NCI-H345 treated with DMSO at 0.1 percent for 48 hours (cell line): ENCODE measurements around the gene IER5.

Experiments
- DNase-seq: peaks from one replicate; lab custom pipeline; 2025; ENCODE audit not compliant: unreplicated experiment; lab: John Stamatoyannopoulos, UW

Gene IER5

GRCh38 chr1:181131255-181131941 lies 42.9 kb downstream of the IER5 start:
- DNase-seq = no peak

GRCh38 chr1:181133441-181133951 lies 45.0 kb downstream of the IER5 start:
- DNase-seq = no peak

- no peak for DNase-seq
Measured at GRCh38 chr1:181133969-181134418, 45.5 kb downstream of the IER5 start.

- no peak for DNase-seq
Measured at GRCh38 chr1:181134543-181135436, 46.3 kb downstream of the IER5 start.

- no peak for DNase-seq
Measured at GRCh38 chr1:181135437-181135731, 46.9 kb downstream of the IER5 start.

GRCh38 chr1:181135815-181136737 lies 47.6 kb downstream of the IER5 start:
- no peak for DNase-seq

GRCh38 chr1:181136738-181137122 lies 48.2 kb downstream of the IER5 start:
- DNase-seq = no peak

- no peak for DNase-seq
Measured at GRCh38 chr1:181137217-181137743, 48.8 kb downstream of the IER5 start.

GRCh38 chr1:181139631-181140061 lies 51.1 kb downstream of the IER5 start:
- no peak for DNase-seq

GRCh38 chr1:181140398-181140797 lies 51.9 kb downstream of the IER5 start:
- no peak for DNase-seq

GRCh38 chr1:181140891-181141290 lies 52.4 kb downstream of the IER5 start:
- DNase-seq = no peak

GRCh38 chr1:181141431-181141910 lies 53.0 kb downstream of the IER5 start:
- DNase-seq = no peak
